Lower lobe of right lung (tissue), 2 donors: ENCODE data around the gene LENG8. TPM values are rescaled to one million over a fixed set of nuclear protein-coding genes. Genes with fewer than 3 reads are reported as not detected.

Experiments
- ATAC-seq, 2 donors: fragments of 200-7000 bp; cut with Tn5 transposase; one replicate each; pipeline ENCODE4 v1.9.1; 2020 to 2022; ENCODE audit warnings: mild to moderate bottlenecking in 2 of 2, moderate library complexity in 2 of 2
- DNase-seq: peaks from one replicate; pipeline ENCODE4 v3.0.0-alpha.2; 2020
- H3K27ac ChIP-seq: fragments of 200-600 bp; one replicate; pipeline ENCODE4 v1.8.0; 2022
- H3K27me3 ChIP-seq: fragments of 200-600 bp; one replicate; pipeline ENCODE4 v1.8.0; 2022; ENCODE audit warnings: low read depth
- H3K36me3 ChIP-seq: fragments of 200-600 bp; one replicate; pipeline ENCODE4 v1.8.0; 2022; ENCODE audit warnings: mild to moderate bottlenecking
- H3K4me1 ChIP-seq: fragments of 200-600 bp; one replicate; pipeline ENCODE4 v1.8.0; 2022
- H3K4me3 ChIP-seq: fragments of 200-600 bp; one replicate; pipeline ENCODE4 v1.8.0; 2022; ENCODE audit warnings: mild to moderate bottlenecking
- H3K9me3 ChIP-seq: fragments of 200-600 bp; one replicate; pipeline ENCODE4 v1.8.0; 2022
- intact Hi-C: fragments of 100-400 bp; cut with DNase I; formaldehyde crosslinking; loops from one replicate; pipeline ENCODE4 v1.11.0; 2022
- total RNA-seq: library from RNA; stranded (reverse); fragmentation: NEBNext Ultra II Directional; extraction: Animal tissue kit (Norgen Biotek cat#: 25700); gene quantifications from one replicate; pipeline ENCODE4 v1.2.1, GENCODE V29; 2021
- TF ChIP-seq, protein P1 (sequence below): fragments of 200-600 bp; IDR thresholded peaks from one replicate; pipeline ENCODE4 v1.8.0; 2022; ENCODE audit warnings: antibody characterized with exemption, mild to moderate bottlenecking
- donor health status: DM: no; HTN: yes; CAD: no; lungs with severe emphysema.

Gene LENG8
- total RNA-seq, 1 donor from 2014 or later, result 183 TPM

DNA sequence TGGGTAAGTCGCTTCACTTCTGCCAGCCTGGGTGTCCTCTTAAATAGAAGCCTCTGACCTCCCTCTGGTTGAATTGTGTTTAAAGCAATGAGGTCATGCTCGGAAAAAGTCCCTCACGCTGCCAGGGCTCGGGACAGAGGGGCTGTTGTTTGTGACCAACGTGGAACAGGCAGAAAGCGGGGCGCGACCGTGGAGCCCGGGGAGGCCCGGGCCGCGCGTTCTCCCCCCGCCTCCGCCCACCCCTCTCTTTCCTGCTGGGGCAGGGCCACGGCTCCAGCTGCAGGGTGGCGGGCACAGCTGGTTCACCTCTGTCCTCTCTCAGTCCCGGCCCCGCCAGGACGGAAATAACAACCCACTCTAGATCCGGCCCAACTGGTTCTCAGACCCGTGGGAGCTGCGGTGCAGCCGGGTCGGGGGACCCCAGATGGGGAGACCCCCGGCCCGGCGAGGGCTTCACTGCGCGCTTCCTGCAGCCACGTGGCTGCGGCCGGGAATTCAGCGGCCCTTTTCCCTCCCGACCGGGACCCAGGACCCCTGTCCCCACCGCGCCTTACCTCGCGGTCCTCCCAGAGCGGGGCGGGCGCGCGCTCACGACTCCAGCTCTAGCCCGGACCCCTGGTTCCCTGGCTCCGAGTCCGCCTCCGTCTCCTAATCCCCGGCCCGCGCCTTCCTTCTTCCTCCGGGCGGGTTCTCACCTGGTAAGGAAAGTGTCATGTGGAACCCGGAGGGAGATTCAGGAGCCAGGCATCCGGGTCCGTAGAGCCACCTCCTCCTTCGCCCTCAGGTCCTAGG is 22.2 kb downstream of the LENG8 start:
- Histone ChIP-seq H3K4me3 (peak overlapping the region; percentile 56), H3K36me3 (no peaks in the 10 kb centered on the region), H3K9me3 (no peaks in the 10 kb centered on the region), H3K27me3 (peaks cover 33% of the 10 kb centered on the region), H3K27ac (peak overlapping the region; percentile 82), H3K4me1 (peaks cover 32% of the 10 kb centered on the region)
- intact Hi-C loops, result no loop called here
- DNase-seq (peak; percentile 50), ATAC-seq (peak; percentile 38 to 58)
- TF ChIP-seq, protein P1, sequence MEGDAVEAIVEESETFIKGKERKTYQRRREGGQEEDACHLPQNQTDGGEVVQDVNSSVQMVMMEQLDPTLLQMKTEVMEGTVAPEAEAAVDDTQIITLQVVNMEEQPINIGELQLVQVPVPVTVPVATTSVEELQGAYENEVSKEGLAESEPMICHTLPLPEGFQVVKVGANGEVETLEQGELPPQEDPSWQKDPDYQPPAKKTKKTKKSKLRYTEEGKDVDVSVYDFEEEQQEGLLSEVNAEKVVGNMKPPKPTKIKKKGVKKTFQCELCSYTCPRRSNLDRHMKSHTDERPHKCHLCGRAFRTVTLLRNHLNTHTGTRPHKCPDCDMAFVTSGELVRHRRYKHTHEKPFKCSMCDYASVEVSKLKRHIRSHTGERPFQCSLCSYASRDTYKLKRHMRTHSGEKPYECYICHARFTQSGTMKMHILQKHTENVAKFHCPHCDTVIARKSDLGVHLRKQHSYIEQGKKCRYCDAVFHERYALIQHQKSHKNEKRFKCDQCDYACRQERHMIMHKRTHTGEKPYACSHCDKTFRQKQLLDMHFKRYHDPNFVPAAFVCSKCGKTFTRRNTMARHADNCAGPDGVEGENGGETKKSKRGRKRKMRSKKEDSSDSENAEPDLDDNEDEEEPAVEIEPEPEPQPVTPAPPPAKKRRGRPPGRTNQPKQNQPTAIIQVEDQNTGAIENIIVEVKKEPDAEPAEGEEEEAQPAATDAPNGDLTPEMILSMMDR, result no peak

DNA sequence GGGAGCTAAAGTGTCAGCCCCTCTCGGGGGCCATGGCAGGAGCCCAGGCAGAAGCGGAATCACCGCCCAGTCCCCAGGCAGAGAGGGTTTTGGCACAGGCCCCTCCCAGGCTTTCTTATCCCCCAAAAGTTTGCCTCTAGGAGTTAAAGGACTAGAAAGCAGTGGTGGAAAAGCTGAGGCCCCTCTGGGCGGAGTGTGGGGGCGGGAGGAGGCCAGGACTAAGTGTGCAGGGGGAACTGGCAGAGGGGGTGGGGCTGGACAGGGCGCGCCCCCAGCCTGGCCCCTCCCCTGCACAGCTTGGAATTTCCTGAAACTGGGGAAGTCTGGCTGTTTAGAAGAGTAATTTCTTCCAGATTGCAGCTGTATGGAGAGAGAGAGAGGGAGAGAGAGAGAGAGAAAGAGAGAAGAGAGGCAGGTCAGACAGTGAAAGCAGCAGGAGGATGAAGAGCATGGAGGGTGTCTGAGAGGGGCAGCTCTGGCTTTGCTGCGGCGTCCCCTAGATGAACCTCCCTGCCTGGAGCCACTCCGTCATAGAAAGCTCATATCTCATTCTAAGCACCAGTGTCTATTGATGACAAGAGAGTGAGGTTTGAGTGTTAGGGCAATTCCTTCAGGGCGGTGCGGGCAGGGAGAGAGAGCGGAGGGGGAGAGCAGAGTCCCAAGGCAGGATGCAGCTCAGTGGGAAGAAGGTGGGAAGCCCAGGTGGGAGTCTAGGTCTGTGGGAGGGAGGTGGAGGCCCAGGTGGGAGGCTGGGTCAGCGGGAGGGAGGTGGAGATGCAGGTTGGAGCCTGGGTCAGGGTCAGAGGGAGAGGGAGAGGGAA is 24.3 kb downstream of the LENG8 start, which contains the start of gene CDC42EP5:
Gene CDC42EP5 (minus strand): TSS at position 226 of the 821 bp plus-strand sequence. CDS start 7,749 bp downstream, outside the sequence.
- peaks cover 33% of the 10 kb centered on the region for H3K27me3 ChIP-seq

DNA sequence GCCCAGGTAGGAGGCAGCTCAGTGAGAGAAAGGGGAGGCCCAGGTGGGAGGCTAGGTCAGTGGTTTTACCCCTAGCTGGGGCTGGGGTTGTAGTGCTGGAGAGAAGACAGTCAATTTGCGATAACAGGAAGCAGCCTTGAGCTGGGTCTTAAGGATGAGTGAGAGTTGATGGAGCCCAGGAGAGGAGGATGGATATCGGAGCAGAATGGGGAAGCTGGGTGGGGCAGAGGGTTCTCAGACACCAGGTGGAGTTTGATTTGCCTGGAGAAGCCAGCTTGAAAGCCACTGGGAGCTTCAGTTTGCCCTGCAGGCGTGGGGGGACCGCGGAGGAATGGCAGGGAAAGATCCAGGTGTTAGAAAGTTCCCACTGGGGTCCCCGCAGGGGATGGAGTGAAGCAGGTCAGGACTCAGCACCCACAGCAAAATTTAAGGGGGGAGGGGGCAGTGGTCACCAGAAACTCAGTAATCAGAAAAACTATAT is 24.9 kb downstream of the LENG8 start:
- ATAC-seq (no peak), DNase-seq (no peak)
- intact Hi-C loops, result no loop called here
- Histone ChIP-seq H3K36me3 (no peaks in the 10 kb centered on the region), H3K4me1 (peaks cover 30% of the 10 kb centered on the region), H3K9me3 (no peaks in the 10 kb centered on the region), H3K4me3 (no peak overlapping the region), H3K27me3 (peaks cover 32% of the 10 kb centered on the region), H3K27ac (peak overlapping the region; percentile 72)
- TF ChIP-seq, protein P1, result no peak

More for the DNA sequence above, 24.3 kb downstream of the LENG8 start, which contains the start of gene CDC42EP5:
- Histone ChIP-seq H3K9me3 (no peaks in the 10 kb centered on the region), H3K4me3 (peak within 1 kb of the TSS; percentile 54), H3K4me1 (peaks cover 32% of the 10 kb centered on the region), H3K27ac (peak within 1 kb of the TSS; percentile 72), H3K36me3 (no peaks in the 10 kb centered on the region)
- TF ChIP-seq, protein P1, result no peak
- peak; percentile 59 for DNase-seq
- peak; percentile 87 for ATAC-seq
- intact Hi-C loops, result no loop called here

DNA sequence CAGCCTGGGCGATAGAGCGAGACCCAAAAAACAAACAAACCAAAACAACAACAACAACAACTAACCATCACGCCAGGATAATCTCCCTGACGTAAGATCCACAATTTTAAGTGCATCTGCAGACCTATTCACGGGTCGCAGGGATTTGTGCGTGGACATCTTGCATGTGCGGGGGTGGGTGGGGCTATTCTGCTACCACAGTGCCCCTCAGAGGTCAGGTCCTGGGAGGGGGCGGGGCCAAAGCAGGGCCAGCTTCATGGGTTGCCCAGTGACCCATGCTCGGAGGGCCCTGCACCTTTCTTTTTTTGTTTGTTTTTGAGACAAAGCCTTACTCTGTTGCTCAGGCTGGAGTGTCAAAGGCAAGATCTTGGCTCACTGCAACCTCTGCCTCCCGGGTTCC is 26.7 kb downstream of the LENG8 start:
- TF ChIP-seq, protein P1, result no peak
- Histone ChIP-seq H3K27ac (no peak overlapping the region), H3K9me3 (no peaks in the 10 kb centered on the region), H3K4me3 (no peak overlapping the region), H3K4me1 (peaks cover 22% of the 10 kb centered on the region), H3K36me3 (no peaks in the 10 kb centered on the region), H3K27me3 (peaks cover 24% of the 10 kb centered on the region)
- intact Hi-C loops, result no loop called here
- no peak for DNase-seq
- no peak for ATAC-seq

DNA sequence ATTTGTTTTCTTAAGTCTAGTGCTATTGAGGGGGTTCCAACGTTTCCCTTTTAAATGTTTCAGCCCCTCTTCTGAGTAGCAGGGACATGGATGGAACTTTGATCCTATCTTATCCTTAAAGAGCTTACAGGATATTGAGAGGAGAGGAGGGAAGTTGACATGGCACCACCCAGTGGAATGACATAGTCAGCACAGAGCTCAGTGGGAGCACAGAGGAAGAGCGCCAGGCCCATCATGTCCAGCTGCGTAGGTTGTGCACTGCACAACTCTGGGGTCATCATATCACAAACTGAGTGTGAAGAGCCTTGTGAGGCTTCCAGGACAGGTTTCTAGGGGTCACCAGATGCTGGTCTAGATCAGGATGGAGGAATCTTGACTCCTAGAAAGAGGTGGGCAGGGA is 28.7 kb downstream of the LENG8 start:
- Histone ChIP-seq H3K4me1 (peaks cover 29% of the 10 kb centered on the region), H3K9me3 (no peaks in the 10 kb centered on the region), H3K36me3 (no peaks in the 10 kb centered on the region), H3K27me3 (peaks cover 17% of the 10 kb centered on the region), H3K4me3 (no peak overlapping the region), H3K27ac (no peak overlapping the region)
- ATAC-seq, result no peak
- intact Hi-C loops, result no loop called here
- TF ChIP-seq, protein P1, result no peak
- DNase-seq, result no peak
